HEK293T (cell line): Measurements from ENCODE around the gene COL23A1.

ENCODE experiments used
- CTCF ChIA-PET: fragments of 350-600 bp; formaldehyde crosslinking; extraction: SDS; loops from one replicate; lab custom pipeline; 2021; ENCODE audit warnings: antibody characterized with exemption, inconsistent platforms; lab: Yijun Ruan, JAX
- POLR2A ChIA-PET: fragments of 350-600 bp; formaldehyde crosslinking; extraction: SDS; loops from one replicate; lab custom pipeline; 2020; ENCODE audit warnings: antibody characterized with exemption, inconsistent platforms; lab: Yijun Ruan, JAX
- DNase-seq: peaks from one replicate; pipeline ENCODE4 v3.0.0; 2012; ENCODE audit warnings: mixed read lengths; ENCODE audit errors: extremely low spot score
- ARNT ChIP-seq: fragments of 450-650 bp; IDR thresholded peaks from 2 replicates; pipeline ENCODE4 v1.6.1; 2017; ENCODE audit warnings: mild to moderate bottlenecking
- BHLHE40 ChIP-seq: fragments of 450-650 bp; IDR thresholded peaks from 2 replicates; pipeline ENCODE4 v1.6.1; 2016; ENCODE audit warnings: mild to moderate bottlenecking, moderate library complexity, borderline replicate concordance
- CTBP1 ChIP-seq: fragments of 450-650 bp; IDR thresholded peaks from 2 replicates; pipeline ENCODE4 v1.6.1; 2016; ENCODE audit warnings: borderline replicate concordance
- ELF4 ChIP-seq: fragments of 450-650 bp; IDR thresholded peaks from 2 replicates; pipeline ENCODE4 v1.6.1; 2017; ENCODE audit warnings: antibody characterized with exemption
- FOXA1 ChIP-seq: fragments of 450-650 bp; IDR thresholded peaks from 2 replicates; pipeline ENCODE4 v1.6.1; 2016; ENCODE audit warnings: mild to moderate bottlenecking
- FOXK2 ChIP-seq: fragments of 450-650 bp; IDR thresholded peaks from 2 replicates; pipeline ENCODE4 v1.6.1; 2016; ENCODE audit warnings: mild to moderate bottlenecking
- FOXM1 ChIP-seq: fragments of 450-650 bp; IDR thresholded peaks from 2 replicates; pipeline ENCODE4 v1.6.1; 2017; ENCODE audit warnings: mild to moderate bottlenecking, borderline replicate concordance
- HDGF ChIP-seq: fragments of 450-650 bp; IDR thresholded peaks from 2 replicates; pipeline ENCODE4 v1.6.1; 2017; ENCODE audit warnings: antibody characterized with exemption, borderline replicate concordance
- L3MBTL2 ChIP-seq: fragments of 450-650 bp; conservative IDR thresholded peaks from 2 replicates; pipeline ENCODE4 v1.6.1; 2016; ENCODE audit warnings: mild to moderate bottlenecking
- LEF1 ChIP-seq: fragments of 450-650 bp; IDR thresholded peaks from 2 replicates; pipeline ENCODE4 v1.6.1; 2017; ENCODE audit warnings: mild to moderate bottlenecking, borderline replicate concordance
- NFRKB ChIP-seq: fragments of 450-650 bp; IDR thresholded peaks from 2 replicates; pipeline ENCODE4 v1.6.1; 2016; ENCODE audit warnings: mild to moderate bottlenecking, moderate library complexity
- PKNOX1 ChIP-seq: fragments of 450-650 bp; IDR thresholded peaks from 2 replicates; pipeline ENCODE4 v1.6.1; 2016
- SP1 ChIP-seq: fragments of 450-650 bp; IDR thresholded peaks from 2 replicates; pipeline ENCODE4 v1.6.1; 2017
- SUZ12 ChIP-seq: fragments of 450-650 bp; IDR thresholded peaks from 2 replicates; pipeline ENCODE4 v1.6.1; 2016; ENCODE audit warnings: mild to moderate bottlenecking
- TARDBP ChIP-seq: fragments of 450-650 bp; IDR thresholded peaks from 2 replicates; pipeline ENCODE4 v1.6.1; 2016
- ZNF384 ChIP-seq: fragments of 450-650 bp; IDR thresholded peaks from 2 replicates; pipeline ENCODE4 v1.6.1; 2016

Gene COL23A1

GRCh38 chr5:178449163-178450070 is 140.8 kb downstream of the COL23A1 start:
- no peak for TF ChIP-seq ARNT
- no peak for TF ChIP-seq NFRKB
- no peak for TF ChIP-seq CTBP1
- no peak for TF ChIP-seq SP1
- TF ChIP-seq BHLHE40, result no peak
- POLR2A ChIA-PET, result interaction anchor here (1.2 kb wide), 1 partner anchor 217 kb away, joined by 3 read pairs; the partner anchor contains the start of gene PHYKPL
- CTCF ChIA-PET, result interaction anchor here (4.5 kb wide), 1 partner anchor 13 kb away, joined by 24 read pairs; no protein-coding TSS in a partner anchor
- no peak for DNase-seq

GRCh38 chr5:178445534-178445933 is 144.7 kb downstream of the COL23A1 start:
- no peak for TF ChIP-seq TARDBP
- no peak for TF ChIP-seq ELF4
- no peak for TF ChIP-seq NFRKB
- TF ChIP-seq SP1, result no peak
- no peak for TF ChIP-seq ZNF384
- no peak for TF ChIP-seq PKNOX1
- TF ChIP-seq HDGF, result no peak
- TF ChIP-seq BHLHE40, result no peak
- TF ChIP-seq ARNT, result no peak
- TF ChIP-seq LEF1, result no peak
- no peak for TF ChIP-seq SUZ12
- TF ChIP-seq L3MBTL2, result no peak
- no peak for TF ChIP-seq CTBP1
- no peak for TF ChIP-seq FOXA1
- TF ChIP-seq FOXK2, result no peak
- TF ChIP-seq FOXM1, result no peak
- no peak for DNase-seq
- CTCF ChIA-PET, result interaction anchor here (1.3 kb wide), 1 partner anchor 16 kb away, joined by 5 read pairs; no protein-coding TSS in a partner anchor
- POLR2A ChIA-PET, result no interaction called here

GRCh38 chr5:178442405-178443257 is 147.6 kb downstream of the COL23A1 start:
- ChIA-PET CTCF (no interaction called here), POLR2A (no interaction called here)
- DNase-seq, result no peak
- TF ChIP-seq ZNF384 (no peak), TARDBP (no peak)

GRCh38 chr5:178441486-178442270 is 148.5 kb downstream of the COL23A1 start:
- CTCF ChIA-PET, result interaction anchor here (0.5 kb wide), 1 partner anchor 54 kb away, joined by 3 read pairs; no protein-coding TSS in a partner anchor
- DNase-seq, result no peak
- POLR2A ChIA-PET, result no interaction called here
- no peak for TF ChIP-seq BHLHE40
- TF ChIP-seq HDGF, result no peak
- no peak for TF ChIP-seq CTBP1
- no peak for TF ChIP-seq ELF4
- no peak for TF ChIP-seq NFRKB
- TF ChIP-seq SP1, result no peak
- TF ChIP-seq L3MBTL2, result no peak
- no peak for TF ChIP-seq FOXA1
- TF ChIP-seq FOXM1, result no peak
- TF ChIP-seq PKNOX1, result no peak
- no peak for TF ChIP-seq FOXK2
- TF ChIP-seq ZNF384, result no peak
- no peak for TF ChIP-seq TARDBP
- no peak for TF ChIP-seq ARNT
- no peak for TF ChIP-seq SUZ12
- no peak for TF ChIP-seq LEF1

- POLR2A ChIA-PET, result no interaction called here
- TF ChIP-seq PKNOX1, result no peak
- no peak for TF ChIP-seq TARDBP
- no peak for TF ChIP-seq SUZ12
- TF ChIP-seq ELF4, result no peak
- no peak for TF ChIP-seq FOXA1
- TF ChIP-seq NFRKB, result no peak
- no peak for TF ChIP-seq ARNT
- no peak for TF ChIP-seq FOXK2
- no peak for TF ChIP-seq FOXM1
- DNase-seq, result no peak
- CTCF ChIA-PET, result interaction anchor here (1.6 kb wide), 1 partner anchor 21 kb away, joined by 4 read pairs; no protein-coding TSS in a partner anchor
Observed at GRCh38 chr5:178440181-178440580, 150.0 kb downstream of the COL23A1 start.
